A673 (cell line): ENCODE results near the gene SMC4. TPM values are rescaled to one million over a fixed set of nuclear protein-coding genes. Genes with fewer than 3 reads are reported as not detected.
"Not testable (repeated sequence)": the region's sequence is repeated elsewhere in the genome, so short reads cannot be mapped to it uniquely, and the experiment has no call there.

ENCODE experiments used
- Bru-seq: library from RNA; stranded (reverse); fragments of 400-500 nt; gene quantifications from one replicate; lab custom pipeline; 2021; lab: Mats Ljungman, UMichigan
- BruChase-seq, 2 experiments: library from RNA; stranded (reverse); fragments of 400-500 nt; gene quantifications; one replicate each; lab custom pipeline; 2021; lab: Mats Ljungman, UMichigan
- BruUV-seq: library from RNA; stranded (reverse); fragments of 400-500 nt; replicated peaks from 2 replicates; lab custom pipeline; 2021; lab: Mats Ljungman, UMichigan
- CTCF ChIA-PET: fragments of 300-600 bp; sonication (Branson Sonifier 250); formaldehyde crosslinking; loops from one replicate; lab custom pipeline; 2022; ENCODE audit warnings: antibody characterized with exemption; lab: Charles Lee
- POLR2A ChIA-PET: fragments of 300-600 bp; sonication (Branson Sonifier 250); formaldehyde crosslinking; loops from one replicate; lab custom pipeline; 2022; ENCODE audit warnings: antibody characterized with exemption; ENCODE audit not compliant: low non-redundant PET; lab: Charles Lee
- DNase-seq: peaks from one replicate; pipeline ENCODE4 v3.0.0-alpha.2; 2015; ENCODE audit warnings: low spot score
- H3K27ac ChIP-seq: fragments of 200-600 bp; sonication (generic); 2 replicates; pipeline ENCODE4 v1.5.1; 2016; ENCODE audit warnings: mixed run types, low read depth, mild to moderate bottlenecking, mixed read lengths, antibody characterized with exemption, low read length; ENCODE audit not compliant: poor library complexity, severe bottlenecking
- H3K27me3 ChIP-seq: fragments of 200-600 bp; sonication (generic); replicated peaks from 2 replicates; pipeline ENCODE4 v1.6.1; 2017; ENCODE audit warnings: mixed run types, low read depth, mild to moderate bottlenecking, mixed read lengths, antibody characterized with exemption, low read length; ENCODE audit not compliant: insufficient read depth, poor library complexity
- H3K36me3 ChIP-seq: fragments of 200-600 bp; sonication (generic); 2 replicates; pipeline ENCODE4 v1.6.1; 2016; ENCODE audit warnings: mixed run types, mild to moderate bottlenecking, mixed read lengths, antibody characterized with exemption, low read length; ENCODE audit not compliant: insufficient read depth, poor library complexity, severe bottlenecking
- H3K4me1 ChIP-seq: fragments of 200-600 bp; sonication (generic); 2 replicates; pipeline ENCODE4 v1.6.1; 2017; ENCODE audit warnings: mixed run types, mild to moderate bottlenecking, mixed read lengths, antibody characterized with exemption, low read length; ENCODE audit not compliant: insufficient read depth, poor library complexity, severe bottlenecking
- H3K4me3 ChIP-seq: fragments of 200-600 bp; sonication (generic); 2 replicates; pipeline ENCODE4 v1.5.1; 2016; ENCODE audit warnings: low read depth, mixed run types, mild to moderate bottlenecking, mixed read lengths, low read length; ENCODE audit not compliant: poor library complexity, severe bottlenecking
- H3K9me3 ChIP-seq: fragments of 200-600 bp; sonication (generic); 2 replicates; pipeline ENCODE4 v1.6.1; 2016; ENCODE audit warnings: mixed run types, low read depth, mild to moderate bottlenecking, mixed read lengths, antibody characterized with exemption, low read length; ENCODE audit not compliant: poor library complexity, severe bottlenecking
- EZH2 ChIP-seq: fragments of 200-600 bp; sonication (generic); IDR thresholded peaks from 2 replicates; pipeline ENCODE4 v1.6.1; 2017; ENCODE audit warnings: borderline replicate concordance, low read depth, mild to moderate bottlenecking, mixed read lengths, antibody characterized with exemption, low read length; ENCODE audit not compliant: poor library complexity, severe bottlenecking
- intact Hi-C: fragments of 100-400 bp; cut with micrococcal nuclease; formaldehyde crosslinking; loops from one replicate; pipeline ENCODE4 v1.10.0; 2022; ENCODE audit not compliant: unreplicated experiment
- long read RNA-seq: library from polyadenylated mRNA; stranded (forward); transcript quantifications from one replicate; pipeline ENCODE4 v2.0.0, GENCODE V29; 2022
- total RNA-seq: library from RNA; stranded (reverse); gene quantifications from 2 replicates; pipeline ENCODE4 v1.2.3, GENCODE V29; 2021
- TF ChIP-seq, protein P1 (sequence below): fragments of 300-800, 200-600 bp; sonication (generic); conservative IDR thresholded peaks from 2 replicates; pipeline ENCODE4 v1.5.1; 2017; ENCODE audit warnings: low read depth, mild to moderate bottlenecking, antibody characterized with exemption, low read length, moderate library complexity, mixed read lengths

The SMC4 gene
- total RNA-seq = 201 and 209 TPM in 2 replicates
- percentile 99 among the genes with signal in this experiment for Bru-seq, nascent RNA
- BruChase-seq, experiment 1, labeled RNA remaining after a 2-hour chase = percentile 98 among the genes with signal in this experiment
- BruChase-seq, experiment 2, labeled RNA remaining after a 6-hour chase = percentile 98 among the genes with signal in this experiment
- long read RNA-seq, full-length matches to known transcripts = 114 of 196 reads
- long read RNA-seq, partial matches to known transcripts = 38 of 196 reads
- long read RNA-seq, other reads (novel, unspliced or antisense) = 44 of 196 reads

DNA sequence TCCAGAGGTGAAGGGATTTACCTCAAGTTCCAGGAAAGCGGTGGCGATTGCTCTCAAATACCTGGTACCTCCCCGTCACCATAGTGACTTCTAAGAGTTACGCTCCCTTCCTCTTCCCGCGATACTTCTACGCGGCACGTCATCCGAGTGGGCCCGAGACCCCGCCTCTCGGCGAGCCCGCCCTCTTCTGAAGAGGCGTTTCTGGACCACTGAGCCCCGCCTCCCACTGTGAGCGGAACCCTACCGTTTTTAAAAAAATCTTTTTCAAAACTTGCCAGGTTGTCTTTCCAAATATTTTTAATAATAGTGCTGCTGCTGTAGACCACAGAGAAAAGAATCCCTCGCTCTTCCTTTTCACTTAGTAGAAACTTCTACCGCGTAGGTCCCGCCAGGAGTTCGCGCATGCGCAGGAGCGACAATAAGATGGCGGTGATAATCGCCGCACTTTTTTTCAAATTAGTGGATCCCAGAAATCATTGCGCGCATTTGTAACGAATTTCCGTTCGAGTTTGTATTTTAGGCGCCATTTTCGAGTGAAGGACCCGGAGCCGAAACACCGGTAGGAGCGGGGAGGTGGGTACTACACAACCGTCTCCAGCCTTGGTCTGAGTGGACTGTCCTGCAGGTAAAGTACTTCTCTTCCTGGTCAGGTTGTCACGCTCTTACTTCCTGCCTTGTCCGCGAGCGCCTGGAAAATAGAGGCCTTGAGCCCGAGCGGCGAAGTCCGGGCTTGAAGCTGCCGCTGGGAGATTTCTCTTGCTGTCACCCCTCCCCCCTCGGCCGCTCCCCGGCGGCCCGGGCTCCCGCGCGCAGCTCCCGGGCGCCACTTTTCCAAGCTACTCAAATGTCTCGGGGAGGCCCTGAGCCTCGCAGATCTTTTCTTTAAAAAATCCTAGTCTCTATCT lies at the start of gene SMC4, which contains the start of gene IFT80:
SMC4 (plus strand) TSS at position 526 of the 905 bp plus-strand sequence. CDS start 1,177 bp downstream, outside the sequence.
IFT80 (minus strand) TSS at position 101 of the 905 bp plus-strand sequence. CDS start 14,625 bp downstream, outside the sequence.
- intact Hi-C loops = no loop called here
- Histone ChIP-seq H3K36me3 (peaks cover 16% of the 10 kb centered on the region), H3K27ac (peak within 1 kb of the TSS; percentile 96), H3K4me1 (peaks cover 22% of the 10 kb centered on the region), H3K4me3 (peak within 1 kb of the TSS; percentile 69), H3K27me3 (no peaks in the 10 kb centered on the region), H3K9me3 (no peaks in the 10 kb centered on the region)
- TF ChIP-seq, protein P1, sequence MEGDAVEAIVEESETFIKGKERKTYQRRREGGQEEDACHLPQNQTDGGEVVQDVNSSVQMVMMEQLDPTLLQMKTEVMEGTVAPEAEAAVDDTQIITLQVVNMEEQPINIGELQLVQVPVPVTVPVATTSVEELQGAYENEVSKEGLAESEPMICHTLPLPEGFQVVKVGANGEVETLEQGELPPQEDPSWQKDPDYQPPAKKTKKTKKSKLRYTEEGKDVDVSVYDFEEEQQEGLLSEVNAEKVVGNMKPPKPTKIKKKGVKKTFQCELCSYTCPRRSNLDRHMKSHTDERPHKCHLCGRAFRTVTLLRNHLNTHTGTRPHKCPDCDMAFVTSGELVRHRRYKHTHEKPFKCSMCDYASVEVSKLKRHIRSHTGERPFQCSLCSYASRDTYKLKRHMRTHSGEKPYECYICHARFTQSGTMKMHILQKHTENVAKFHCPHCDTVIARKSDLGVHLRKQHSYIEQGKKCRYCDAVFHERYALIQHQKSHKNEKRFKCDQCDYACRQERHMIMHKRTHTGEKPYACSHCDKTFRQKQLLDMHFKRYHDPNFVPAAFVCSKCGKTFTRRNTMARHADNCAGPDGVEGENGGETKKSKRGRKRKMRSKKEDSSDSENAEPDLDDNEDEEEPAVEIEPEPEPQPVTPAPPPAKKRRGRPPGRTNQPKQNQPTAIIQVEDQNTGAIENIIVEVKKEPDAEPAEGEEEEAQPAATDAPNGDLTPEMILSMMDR = no peak
- TF ChIP-seq EZH2 = no peak
- no TSS peak for BruUV-seq
- ChIA-PET CTCF (no interaction called here), POLR2A (no interaction called here)
- peak; percentile 96 for DNase-seq

DNA sequence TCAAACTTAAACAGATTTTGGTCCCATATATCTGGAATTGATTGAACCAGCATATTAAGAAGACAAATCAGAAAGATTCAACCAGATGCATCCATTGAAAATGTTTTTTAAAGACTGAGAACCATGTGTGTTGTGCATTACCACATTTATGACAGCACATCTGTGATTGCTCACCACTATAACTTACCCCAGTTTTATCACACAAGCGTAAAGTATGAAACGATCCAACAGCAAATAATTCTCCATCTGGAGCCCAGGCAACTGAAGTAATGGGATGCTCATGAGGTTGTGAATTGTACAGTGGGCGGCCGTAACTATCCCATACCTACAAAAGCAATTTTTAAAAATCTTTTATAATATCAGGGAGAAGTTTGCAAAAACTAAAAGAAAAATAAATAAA lies 43.6 kb upstream of the SMC4 start:
- ChIA-PET CTCF (no interaction called here), POLR2A (no interaction called here)
- H3K27ac ChIP-seq = no peak overlapping the region
- H3K4me3 ChIP-seq = no peak overlapping the region
- TF ChIP-seq, protein P1 = no peak
- TF ChIP-seq EZH2 = no peak
- intact Hi-C loops = no loop called here
- no TSS peak for BruUV-seq
- H3K9me3 ChIP-seq = no peaks in the 10 kb centered on the region
- H3K36me3 ChIP-seq = no peaks in the 10 kb centered on the region
- no peaks in the 10 kb centered on the region for H3K4me1 ChIP-seq
- DNase-seq = no peak
- H3K27me3 ChIP-seq = no peaks in the 10 kb centered on the region

DNA sequence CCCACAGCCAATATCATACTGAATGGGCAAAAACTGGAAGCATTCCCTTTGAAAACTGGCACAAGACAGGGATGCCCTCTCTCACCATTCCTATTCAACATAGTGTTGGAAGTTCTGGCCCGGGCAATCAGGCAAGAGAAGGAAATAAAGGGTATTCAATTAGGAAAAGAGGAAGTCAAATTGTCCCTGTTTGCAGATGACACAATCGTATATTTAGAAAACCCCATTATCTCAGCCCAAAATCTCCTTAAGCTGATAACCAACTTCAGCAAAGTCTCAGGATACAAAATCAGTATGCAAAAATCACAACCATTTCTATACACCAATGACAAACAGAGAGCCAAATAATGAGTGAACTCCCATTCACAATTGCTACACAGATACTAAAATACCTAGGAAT lies 36.6 kb upstream of the SMC4 start:
- intact Hi-C loops, H3K9me3 ChIP-seq, H3K4me1 ChIP-seq, H3K36me3 ChIP-seq, CTCF ChIA-PET, DNase-seq, H3K4me3 ChIP-seq, POLR2A ChIA-PET, BruUV-seq, H3K27me3 ChIP-seq, H3K27ac ChIP-seq: not testable (repeated sequence)
